Liver (tissue), 3 donors: Measurements from ENCODE around the gene CHKB.

Experiments
- CTCF ChIP-seq: fragments of 150-350 bp; IDR thresholded peaks from 2 replicates; pipeline ENCODE4 v1.5.1; 2017; ENCODE audit warnings: improper control_type of control experiment, low read depth, low read length; ENCODE audit not compliant: missing input control
- GABPA ChIP-seq, 2 donors: IDR thresholded peaks in 1 of 2; conservative IDR thresholded peaks in 1 of 2; 2 replicates each; pipeline ENCODE4 v1.6.1; 2016; ENCODE audit warnings: antibody characterized with exemption in 2 of 2, mild to moderate bottlenecking in 1 of 2, moderate library complexity in 1 of 2
- JUND ChIP-seq, 2 donors: IDR thresholded peaks; 2 replicates each; pipeline ENCODE4 v1.6.1; 2016; ENCODE audit warnings: antibody characterized with exemption in 2 of 2
- MAX ChIP-seq: IDR thresholded peaks from 2 replicates; pipeline ENCODE4 v1.6.1; 2016; ENCODE audit warnings: antibody characterized with exemption
- RXRA ChIP-seq, 2 donors: IDR thresholded peaks; 2 replicates each; pipeline ENCODE4 v1.6.1; 2017 to 2018; ENCODE audit warnings: antibody characterized with exemption in 2 of 2, mild to moderate bottlenecking in 1 of 2
- SP1 ChIP-seq: IDR thresholded peaks from 2 replicates; pipeline ENCODE4 v1.6.1; 2018; ENCODE audit warnings: antibody characterized with exemption, mild to moderate bottlenecking
- TAF1 ChIP-seq: conservative IDR thresholded peaks from 2 replicates; pipeline ENCODE4 v1.6.1; 2016; ENCODE audit warnings: antibody characterized with exemption, mild to moderate bottlenecking
- YY1 ChIP-seq: IDR thresholded peaks from 2 replicates; pipeline ENCODE4 v1.6.1; 2016; ENCODE audit warnings: antibody characterized with exemption, mild to moderate bottlenecking
- TF ChIP-seq, protein P1 (sequence below): IDR thresholded peaks from 2 replicates; pipeline ENCODE4 v1.6.1; 2016; ENCODE audit warnings: antibody characterized with exemption
- TF ChIP-seq, protein P2 (sequence below): IDR thresholded peaks from 2 replicates; pipeline ENCODE4 v1.6.1; 2016; ENCODE audit warnings: antibody characterized with exemption, mild to moderate bottlenecking
- TF ChIP-seq, protein P3 (sequence below): IDR thresholded peaks from 2 replicates; pipeline ENCODE4 v1.6.1; 2016; ENCODE audit warnings: antibody characterized with exemption
- donor health status: healthy.
- donor health status: healthy.

DNA sequence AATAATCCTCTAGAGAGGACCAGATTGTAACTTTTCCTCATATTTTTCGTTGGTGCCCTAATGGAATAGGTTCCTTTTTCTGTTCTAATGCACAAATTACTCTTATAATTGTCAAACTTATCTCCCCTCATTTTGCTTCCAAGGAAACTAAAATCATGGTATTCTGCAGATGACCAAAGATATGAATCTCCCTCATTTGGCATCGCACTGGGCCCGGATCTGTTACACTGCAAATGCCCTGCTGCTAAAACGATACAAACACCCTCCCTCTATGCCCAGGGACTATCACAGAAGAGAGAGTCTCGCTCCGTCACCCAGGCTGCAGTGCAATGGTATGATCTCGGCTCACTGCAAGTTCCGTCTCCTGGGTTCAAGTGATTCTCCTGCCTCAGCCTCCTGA lies 29.3 kb downstream of the CHKB start:
- no peak for TF ChIP-seq SP1
- TF ChIP-seq, protein P1, sequence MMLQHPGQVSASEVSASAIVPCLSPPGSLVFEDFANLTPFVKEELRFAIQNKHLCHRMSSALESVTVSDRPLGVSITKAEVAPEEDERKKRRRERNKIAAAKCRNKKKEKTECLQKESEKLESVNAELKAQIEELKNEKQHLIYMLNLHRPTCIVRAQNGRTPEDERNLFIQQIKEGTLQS: no peak
- no peak for TF ChIP-seq YY1
- no peak for TF ChIP-seq CTCF
- TF ChIP-seq, protein P2, sequence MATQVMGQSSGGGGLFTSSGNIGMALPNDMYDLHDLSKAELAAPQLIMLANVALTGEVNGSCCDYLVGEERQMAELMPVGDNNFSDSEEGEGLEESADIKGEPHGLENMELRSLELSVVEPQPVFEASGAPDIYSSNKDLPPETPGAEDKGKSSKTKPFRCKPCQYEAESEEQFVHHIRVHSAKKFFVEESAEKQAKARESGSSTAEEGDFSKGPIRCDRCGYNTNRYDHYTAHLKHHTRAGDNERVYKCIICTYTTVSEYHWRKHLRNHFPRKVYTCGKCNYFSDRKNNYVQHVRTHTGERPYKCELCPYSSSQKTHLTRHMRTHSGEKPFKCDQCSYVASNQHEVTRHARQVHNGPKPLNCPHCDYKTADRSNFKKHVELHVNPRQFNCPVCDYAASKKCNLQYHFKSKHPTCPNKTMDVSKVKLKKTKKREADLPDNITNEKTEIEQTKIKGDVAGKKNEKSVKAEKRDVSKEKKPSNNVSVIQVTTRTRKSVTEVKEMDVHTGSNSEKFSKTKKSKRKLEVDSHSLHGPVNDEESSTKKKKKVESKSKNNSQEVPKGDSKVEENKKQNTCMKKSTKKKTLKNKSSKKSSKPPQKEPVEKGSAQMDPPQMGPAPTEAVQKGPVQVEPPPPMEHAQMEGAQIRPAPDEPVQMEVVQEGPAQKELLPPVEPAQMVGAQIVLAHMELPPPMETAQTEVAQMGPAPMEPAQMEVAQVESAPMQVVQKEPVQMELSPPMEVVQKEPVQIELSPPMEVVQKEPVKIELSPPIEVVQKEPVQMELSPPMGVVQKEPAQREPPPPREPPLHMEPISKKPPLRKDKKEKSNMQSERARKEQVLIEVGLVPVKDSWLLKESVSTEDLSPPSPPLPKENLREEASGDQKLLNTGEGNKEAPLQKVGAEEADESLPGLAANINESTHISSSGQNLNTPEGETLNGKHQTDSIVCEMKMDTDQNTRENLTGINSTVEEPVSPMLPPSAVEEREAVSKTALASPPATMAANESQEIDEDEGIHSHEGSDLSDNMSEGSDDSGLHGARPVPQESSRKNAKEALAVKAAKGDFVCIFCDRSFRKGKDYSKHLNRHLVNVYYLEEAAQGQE: no peak
- TF ChIP-seq TAF1: no peak
- no peak for TF ChIP-seq GABPA (IDR thresholded peaks at IDR 0.05 in 1 of 2, conservative IDR thresholded peaks at IDR 0.05 in 1 of 2)
- no peak for TF ChIP-seq MAX
- TF ChIP-seq RXRA (IDR thresholded peaks at IDR 0.05): no peak
- TF ChIP-seq, protein P3, sequence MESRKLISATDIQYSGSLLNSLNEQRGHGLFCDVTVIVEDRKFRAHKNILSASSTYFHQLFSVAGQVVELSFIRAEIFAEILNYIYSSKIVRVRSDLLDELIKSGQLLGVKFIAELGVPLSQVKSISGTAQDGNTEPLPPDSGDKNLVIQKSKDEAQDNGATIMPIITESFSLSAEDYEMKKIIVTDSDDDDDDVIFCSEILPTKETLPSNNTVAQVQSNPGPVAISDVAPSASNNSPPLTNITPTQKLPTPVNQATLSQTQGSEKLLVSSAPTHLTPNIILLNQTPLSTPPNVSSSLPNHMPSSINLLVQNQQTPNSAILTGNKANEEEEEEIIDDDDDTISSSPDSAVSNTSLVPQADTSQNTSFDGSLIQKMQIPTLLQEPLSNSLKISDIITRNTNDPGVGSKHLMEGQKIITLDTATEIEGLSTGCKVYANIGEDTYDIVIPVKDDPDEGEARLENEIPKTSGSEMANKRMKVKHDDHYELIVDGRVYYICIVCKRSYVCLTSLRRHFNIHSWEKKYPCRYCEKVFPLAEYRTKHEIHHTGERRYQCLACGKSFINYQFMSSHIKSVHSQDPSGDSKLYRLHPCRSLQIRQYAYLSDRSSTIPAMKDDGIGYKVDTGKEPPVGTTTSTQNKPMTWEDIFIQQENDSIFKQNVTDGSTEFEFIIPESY: no peak
- no peak for TF ChIP-seq JUND (IDR thresholded peaks at IDR 0.05)
